LoVo (cell line): Measurements from ENCODE around the gene SFTA2.

ENCODE experiments used
- DNase-seq: peaks from one replicate; pipeline ENCODE4 v3.0.0-alpha.2; 2016; ENCODE audit warnings: low spot score

Gene SFTA2

GRCh38 chr6:30889921-30890645 is 41.9 kb downstream of the SFTA2 start:
- DNase-seq, result no peak

DNA sequence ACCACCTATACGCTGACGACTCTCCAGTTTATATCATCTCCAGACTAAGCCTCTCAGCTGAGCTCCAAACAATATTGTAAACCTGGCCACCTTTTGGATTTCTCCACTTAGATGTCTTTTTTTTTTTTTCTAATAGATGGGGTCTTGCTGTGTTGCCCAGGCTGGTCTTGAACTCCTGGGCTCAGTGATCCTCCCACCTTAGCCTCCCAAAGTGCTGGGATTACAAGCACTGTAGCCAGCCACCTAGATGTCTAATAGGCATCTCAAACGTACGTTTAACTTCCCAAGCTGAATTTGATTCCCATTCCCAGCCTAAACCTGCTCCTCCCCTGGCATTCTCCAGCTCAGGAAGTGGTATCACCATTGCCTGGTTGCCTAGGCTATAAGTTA is 42.5 kb downstream of the SFTA2 start:
- no peak for DNase-seq

DNA sequence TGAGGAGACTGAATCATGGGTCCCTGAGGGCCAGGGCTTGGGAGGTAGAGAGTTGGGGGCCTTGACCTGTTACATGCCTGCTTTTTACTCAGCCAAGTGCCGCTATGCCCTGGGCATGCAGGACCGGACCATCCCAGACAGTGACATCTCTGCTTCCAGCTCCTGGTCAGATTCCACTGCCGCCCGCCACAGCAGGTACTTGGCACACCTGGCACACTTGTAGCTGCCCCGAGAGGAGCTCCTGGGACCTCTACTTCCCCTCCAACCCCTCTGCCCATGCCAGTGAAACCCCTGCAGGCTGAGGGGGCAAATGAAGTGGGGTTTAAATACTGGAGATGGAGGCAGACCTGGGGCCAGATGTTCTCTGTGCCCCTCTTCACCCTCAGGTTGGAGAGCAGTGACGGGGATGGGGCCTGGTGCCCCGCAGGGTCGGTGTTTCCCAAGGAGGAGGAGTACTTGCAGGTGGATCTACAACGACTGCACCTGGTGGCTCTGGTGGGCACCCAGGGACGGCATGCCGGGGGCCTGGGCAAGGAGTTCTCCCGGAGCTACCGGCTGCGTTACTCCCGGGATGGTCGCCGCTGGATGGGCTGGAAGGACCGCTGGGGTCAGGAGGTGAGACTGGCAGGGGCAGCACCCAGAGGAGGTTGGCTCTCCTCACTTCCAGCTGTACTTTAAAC is 43.0 kb downstream of the SFTA2 start:
- no peak for DNase-seq

GRCh38 chr6:30887901-30888815 is 43.8 kb downstream of the SFTA2 start:
- no peak for DNase-seq

DNA sequence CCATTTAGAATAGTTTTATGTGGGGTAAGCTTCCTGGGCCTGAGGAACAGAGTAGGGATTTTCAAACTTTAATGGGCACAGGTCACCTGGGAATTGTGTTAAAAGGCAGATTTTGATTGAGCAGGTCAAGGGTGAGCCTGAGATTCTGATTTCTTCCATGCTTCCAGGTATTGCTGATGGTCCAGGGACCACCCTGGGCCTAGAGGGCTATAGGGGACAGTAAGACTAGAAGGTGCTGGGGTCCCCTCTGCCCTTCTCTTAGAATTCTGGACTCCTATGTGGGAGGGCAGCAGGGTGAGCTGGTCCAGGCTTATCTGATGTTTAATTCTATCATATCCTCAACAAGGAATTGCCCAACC is 45.1 kb downstream of the SFTA2 start:
- no peak for DNase-seq

DNA sequence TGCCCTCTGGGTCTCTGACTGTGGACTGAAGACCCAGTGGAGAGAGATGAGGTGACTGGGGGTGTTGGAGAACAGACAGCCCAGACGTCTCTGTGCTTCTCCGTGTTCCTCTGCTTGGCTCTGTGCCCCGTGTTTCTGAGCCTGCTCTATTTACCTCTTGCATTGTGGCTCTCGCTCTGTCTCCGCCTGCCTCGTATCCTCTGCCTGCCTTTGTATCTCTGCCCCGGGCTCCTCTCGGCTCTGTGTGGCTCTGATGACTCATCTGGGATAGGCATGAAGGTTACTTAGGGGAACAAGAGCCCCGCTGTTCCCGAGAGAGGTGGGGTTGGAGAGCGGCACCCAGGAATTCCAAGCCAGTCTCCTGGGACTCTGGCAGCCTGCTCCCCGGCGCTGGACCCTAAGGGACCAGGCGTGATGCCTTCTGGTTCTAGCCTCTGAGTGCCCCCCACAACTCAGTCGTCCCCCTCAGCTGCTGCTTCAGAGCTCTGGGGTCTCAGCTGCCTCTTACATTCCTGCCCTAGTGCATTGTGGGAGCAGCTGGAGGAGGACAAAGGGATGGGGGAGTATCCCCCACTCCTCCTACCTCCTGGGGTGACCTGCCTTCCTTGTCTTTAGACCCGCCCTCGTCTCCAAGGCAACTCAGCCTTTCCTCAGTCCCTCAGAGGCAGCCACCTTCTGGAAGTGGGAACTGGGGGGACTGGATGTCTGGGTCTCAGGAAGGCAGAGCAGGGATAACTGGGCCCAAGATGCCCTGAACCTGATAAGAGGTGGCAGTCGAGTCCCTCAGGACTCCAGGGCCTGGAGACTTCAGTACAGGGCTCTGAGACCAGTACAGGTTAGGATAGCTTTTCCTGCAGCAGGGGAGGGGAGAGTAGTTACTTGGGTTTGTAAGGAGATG is 45.7 kb downstream of the SFTA2 start:
- peak; percentile 93 for DNase-seq

GRCh38 chr6:30885481-30885998 is 46.4 kb downstream of the SFTA2 start:
- DNase-seq, result peak; percentile 77

DNA sequence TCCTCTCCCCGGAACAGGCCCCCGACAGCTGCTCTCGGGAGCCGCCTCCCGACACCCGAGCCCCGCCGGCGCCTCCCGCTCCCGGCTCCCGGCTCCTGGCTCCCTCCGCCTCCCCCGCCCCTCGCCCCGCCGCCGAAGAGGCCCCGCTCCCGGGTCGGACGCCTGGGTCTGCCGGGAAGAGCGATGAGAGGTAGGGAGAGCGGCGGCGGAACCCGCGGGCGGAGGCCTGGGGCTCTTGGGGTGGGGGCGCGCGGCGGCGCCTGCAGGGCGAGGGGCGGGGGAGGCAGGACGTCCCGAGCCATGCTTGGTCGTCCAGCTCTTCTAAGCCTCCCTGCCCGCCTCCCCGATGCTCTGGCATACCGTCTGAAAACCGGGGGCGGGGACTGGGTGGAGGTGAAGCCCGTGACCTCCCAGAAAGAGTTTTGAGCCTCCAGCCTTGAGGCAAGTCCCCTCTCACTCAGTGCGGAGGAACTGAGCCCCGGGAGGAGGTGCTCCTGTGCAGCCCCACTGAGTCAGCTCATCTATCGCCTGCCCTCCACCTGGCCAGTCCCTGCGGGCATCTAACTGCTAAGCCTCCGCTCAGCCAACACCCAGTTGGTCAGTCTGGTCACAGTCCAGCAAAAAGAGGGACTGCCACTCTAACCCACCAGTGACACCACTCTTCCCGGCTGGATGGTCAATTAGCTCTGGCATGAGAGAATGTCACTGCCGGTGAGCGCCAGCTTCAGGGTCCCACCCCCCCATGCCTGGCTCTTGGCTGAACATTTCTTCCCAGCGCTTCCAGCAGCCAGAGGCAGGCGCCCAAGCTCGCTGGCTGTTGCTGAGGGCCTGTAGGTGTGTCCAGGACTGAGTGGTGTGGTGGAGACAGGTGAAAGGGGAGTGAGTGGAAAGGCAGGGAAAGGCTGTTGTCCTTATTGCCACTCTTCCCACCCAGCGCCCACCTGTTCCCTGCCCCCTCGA is 47.2 kb downstream of the SFTA2 start:
- peak; percentile 58 for DNase-seq

DNA sequence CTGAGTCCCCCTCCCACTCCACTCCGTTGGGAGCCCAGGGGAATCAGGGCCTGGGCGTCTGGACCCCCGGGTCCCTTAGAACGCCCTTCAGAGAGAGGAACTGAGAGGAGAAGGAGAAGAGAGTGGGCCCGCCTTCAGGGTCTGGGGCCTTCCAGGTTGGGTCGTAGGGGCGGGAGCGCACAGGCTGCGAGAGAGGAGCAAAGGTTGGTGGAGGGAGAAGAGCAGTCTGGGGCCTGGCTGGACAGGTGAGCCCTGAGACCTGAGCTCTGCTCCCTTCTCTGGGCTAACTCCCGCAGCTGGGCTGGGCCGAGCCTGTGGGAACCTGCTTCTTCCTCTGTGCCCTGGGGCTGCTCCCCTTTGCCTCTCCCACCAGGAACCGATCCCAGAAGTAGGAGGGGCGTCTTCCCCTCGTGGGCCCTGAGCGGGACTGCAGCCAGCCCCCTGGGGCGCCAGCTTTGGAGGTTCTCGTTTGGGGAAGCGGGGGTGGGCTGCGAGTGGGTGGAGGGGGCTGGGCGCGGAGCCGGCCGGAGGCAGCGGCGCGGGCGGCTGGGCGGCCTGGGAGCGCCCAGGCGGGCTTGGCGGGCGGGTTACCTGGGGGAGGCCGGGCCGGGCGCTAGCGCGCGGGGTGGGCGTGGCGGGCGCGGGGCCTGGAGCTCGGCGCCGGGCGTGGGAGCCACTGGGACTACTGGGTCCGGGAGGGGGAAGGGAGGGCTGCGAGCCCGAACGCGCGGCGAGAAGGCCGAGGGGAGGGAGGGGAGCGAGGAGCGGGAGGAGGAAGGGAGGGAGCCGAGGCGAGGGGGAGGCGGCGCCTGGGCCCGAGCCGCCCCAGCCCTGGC is 48.1 kb downstream of the SFTA2 start, which contains the start of gene DDR1:
Gene DDR1, plus strand, starts transcription at position 835 of the 836 bp plus-strand sequence. CDS start 4,211 bp downstream, outside the sequence.
- DNase-seq, result peak; percentile 71

DNA sequence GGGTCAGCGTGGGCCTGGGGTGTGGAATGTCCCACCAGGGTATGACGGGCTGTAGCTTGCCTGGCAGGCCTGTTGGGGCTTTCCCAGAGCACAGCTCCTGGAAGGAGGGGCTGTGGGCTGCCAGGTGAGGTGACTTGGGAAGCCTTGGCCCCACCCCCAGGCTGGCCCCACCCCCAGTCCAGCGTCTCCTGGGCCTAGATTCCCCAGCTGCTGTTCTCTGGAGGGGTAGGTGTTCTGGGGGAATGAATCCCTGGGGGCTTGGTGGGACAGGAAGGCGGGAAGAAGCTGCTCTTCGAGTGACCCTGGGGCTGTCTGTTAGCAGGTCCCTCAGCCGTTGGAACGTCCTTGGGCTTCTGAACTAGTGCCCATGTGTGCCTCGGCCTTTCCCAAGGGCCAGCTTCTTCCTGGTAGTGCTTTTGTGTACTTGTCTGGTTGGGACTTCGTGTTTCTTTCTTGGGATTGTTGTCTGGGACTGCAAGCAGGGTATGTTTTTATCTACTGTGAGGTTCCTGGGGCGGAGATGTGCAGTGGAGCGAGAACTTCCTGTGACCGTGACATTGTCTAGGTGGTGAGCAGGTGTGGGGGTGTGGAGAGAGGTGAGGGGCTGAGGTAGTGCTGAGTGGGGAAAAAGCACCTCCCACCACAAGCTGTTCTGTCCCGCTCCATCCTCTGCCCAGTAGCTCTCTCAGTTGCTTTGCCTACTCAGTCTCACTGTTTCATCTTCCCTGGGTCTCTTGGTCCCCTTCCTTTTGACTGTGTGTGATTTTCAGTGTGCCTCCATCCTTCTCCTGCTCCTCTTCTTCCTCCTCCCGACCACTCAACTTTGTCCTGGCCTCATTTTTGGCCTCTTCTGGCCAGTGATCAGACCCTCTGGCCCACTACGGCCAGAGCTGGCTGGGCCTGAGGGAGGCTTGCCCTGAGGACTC is 48.9 kb downstream of the SFTA2 start:
- DNase-seq, result peak; percentile 74

DNA sequence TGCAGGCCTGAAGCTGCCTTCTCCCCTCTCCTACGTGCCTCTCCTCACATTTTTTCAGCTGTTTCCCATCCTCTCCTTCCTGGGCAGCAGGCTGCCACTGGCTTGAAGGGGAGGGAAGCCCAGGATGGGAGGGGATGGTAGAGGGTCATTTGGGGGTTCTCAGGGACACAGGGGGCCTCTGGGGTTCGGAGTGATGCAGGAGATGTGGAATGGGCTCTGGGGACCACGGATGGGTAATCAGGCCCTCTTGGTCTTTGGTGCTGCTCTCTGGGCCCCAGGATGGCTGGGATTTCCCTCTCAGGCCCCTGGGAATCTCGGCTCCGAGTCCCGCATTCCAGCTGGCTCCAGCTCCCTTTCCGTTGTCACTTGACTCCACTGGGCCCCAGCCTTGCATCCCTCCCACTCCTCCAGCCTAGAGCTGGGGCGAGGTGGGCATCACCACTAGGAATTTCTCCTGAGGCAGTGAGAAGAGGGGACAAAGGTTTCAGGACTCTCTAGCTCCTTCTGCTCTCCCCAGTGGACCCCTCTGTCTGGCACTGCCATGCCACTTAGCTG is 49.7 kb downstream of the SFTA2 start:
- DNase-seq, result no peak

DNA sequence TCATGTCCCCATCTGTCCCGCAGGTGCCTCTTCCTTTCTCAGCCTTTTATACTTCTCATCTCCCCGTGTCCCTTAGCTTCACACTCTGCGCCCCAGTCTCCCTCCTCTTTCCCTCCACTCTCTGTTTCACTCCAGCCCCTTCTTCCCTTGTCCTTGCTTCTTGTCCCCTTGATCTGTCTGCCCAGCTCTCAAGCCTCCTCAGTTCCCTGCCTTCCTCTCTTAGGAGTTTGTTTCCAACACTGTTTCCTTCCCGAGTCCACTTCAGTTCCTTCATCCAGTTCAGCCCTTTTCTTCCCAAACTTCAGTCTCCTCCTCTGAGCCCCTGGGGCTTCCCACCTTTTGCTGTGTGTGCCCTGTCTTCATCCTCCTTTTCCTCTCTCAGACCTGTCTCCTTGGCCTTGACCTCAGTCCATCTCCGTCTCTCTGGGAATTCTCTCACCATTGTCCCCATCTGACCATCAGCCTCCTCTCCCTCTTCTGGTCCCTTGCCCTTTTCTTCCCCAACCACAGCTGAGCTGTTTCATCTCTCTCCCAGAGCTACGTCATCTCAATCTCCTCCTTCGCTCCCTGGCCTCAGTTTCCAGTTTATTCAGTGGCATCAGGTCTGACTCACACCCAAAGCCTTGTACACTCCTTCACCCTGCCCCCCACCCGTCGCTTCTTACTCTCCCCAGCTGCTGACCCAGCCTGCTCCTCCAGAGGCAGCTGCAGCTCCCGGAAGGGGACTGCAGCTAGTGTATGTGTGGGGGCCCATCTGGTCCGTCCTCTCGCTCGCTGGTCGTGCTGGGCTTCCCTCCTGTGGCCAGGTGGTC is 50.4 kb downstream of the SFTA2 start:
- no peak for DNase-seq
